ENCODE results near the gene CDC34. TPM values are rescaled to one million over a fixed set of nuclear protein-coding genes. Genes with fewer than 3 reads are reported as not detected.

CDC34 gene
- 10 to 100 TPM; 58.7 to 60.1 TPM for total RNA-seq

DNA sequence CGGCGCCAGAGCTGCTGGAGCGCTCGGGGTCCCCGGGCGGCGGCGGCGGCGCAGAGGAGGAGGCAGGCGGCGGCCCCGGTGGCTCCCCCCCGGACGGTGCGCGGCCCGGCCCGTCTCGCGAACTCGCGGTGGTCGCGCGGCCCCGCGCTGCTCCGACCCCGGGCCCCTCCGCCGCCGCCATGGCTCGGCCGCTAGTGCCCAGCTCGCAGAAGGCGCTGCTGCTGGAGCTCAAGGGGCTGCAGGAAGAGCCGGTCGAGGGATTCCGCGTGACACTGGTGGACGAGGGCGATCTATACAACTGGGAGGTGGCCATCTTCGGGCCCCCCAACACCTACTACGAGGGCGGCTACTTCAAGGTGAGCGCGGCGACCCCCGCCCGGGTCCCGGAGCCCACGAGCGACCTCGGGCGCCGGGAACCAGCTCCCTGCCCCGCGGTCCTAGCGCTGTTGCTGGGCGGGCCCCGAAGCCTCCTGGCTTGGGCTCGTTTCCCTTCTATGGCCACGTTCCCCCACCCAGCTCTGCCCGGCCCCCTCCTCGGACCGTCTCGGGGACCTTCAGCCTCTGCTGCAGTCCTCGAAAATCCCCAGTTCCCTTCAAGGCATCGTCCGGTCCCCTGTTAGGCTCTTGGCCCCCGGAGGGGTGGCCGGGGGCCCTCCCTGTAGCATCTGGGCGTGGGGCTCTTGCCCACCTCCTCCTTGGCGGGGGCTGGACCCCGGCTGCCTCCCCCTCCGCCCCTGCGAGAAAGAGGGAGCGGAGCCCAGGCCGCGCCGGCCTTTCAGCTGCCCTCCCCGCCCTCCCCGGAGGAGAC lies at the start of gene CDC34:
Gene CDC34 (plus strand): TSS at position 8 of the 808 bp plus-strand sequence. CDS start 172 bp downstream, at position 180.
- ChIA-PET POLR2A (interaction anchor here (0.6 to 2.6 kb wide), 11 partner anchors 11 to 122 kb away, joined by 3 to 13 read pairs (median 4); partner anchors contain the start of genes BSG and GZMM), CTCF (interaction anchor here (0.8 to 2.3 kb wide), 10 partner anchors 10 to 131 kb away, joined by 3 to 9 read pairs (median 4); partner anchors contain the start of gene RNF126)

- CTCF ChIA-PET: no interaction called here
- POLR2A ChIA-PET: interaction anchor here (0.7 kb wide), 1 partner anchor 107 kb away, joined by 7 read pairs; no protein-coding TSS in a partner anchor
These were observed 49.1 kb upstream of the CDC34 start for GRCh38 chr19:482186-483041.

DNA sequence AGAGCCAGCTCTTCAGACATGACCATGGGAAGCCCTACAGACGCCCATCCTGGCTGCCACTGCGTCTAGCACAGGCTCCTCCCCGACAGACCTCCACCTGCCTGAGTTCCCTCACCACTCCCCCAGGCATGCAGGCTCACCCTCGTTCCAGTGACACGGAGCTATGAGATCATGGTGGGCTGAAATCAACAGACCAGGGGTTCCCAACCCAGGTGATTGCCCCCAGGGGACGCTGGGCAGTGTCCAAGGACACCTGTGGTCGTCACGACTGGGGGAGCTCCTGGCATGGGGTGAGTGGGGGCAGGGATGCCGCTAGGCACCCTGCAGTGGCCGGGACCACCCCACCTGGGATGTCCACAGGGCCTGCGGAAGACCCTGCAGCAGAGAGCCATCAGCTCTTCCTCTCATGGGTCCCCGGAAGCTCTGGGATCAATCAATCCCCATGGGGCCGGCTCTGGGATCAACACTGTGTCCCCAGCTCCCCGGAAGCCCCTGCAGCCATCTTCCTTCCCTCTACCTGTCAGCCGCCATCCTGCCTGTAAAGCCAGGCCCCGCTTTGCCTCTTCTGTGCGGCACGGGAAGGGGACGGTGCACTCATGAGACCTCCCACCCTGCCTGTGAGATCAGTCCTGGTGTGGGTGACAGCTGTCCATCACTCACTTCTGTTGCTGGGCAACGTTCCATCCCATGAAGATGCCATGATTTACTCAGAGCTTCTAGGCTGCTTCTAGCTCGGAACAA lies 48.1 kb upstream of the CDC34 start:
- POLR2A ChIA-PET: no interaction called here
- CTCF ChIA-PET: interaction anchor here (0.6 kb wide), 1 partner anchor 899 kb away, joined by 5 read pairs; no protein-coding TSS in a partner anchor

GRCh38 chr19:484494-484893 lies 47.1 kb upstream of the CDC34 start:
- POLR2A ChIA-PET: no interaction called here
- CTCF ChIA-PET: no interaction called here

- CTCF ChIA-PET: no interaction called here
- POLR2A ChIA-PET: no interaction called here
These were observed 46.5 kb upstream of the CDC34 start for GRCh38 chr19:485077-485476.

- CTCF ChIA-PET: interaction anchor here (0.8 kb wide), 1 partner anchor 21 kb away, joined by 3 read pairs; no protein-coding TSS in a partner anchor
- POLR2A ChIA-PET: no interaction called here
These were observed 45.9 kb upstream of the CDC34 start for GRCh38 chr19:485583-486236.

DNA sequence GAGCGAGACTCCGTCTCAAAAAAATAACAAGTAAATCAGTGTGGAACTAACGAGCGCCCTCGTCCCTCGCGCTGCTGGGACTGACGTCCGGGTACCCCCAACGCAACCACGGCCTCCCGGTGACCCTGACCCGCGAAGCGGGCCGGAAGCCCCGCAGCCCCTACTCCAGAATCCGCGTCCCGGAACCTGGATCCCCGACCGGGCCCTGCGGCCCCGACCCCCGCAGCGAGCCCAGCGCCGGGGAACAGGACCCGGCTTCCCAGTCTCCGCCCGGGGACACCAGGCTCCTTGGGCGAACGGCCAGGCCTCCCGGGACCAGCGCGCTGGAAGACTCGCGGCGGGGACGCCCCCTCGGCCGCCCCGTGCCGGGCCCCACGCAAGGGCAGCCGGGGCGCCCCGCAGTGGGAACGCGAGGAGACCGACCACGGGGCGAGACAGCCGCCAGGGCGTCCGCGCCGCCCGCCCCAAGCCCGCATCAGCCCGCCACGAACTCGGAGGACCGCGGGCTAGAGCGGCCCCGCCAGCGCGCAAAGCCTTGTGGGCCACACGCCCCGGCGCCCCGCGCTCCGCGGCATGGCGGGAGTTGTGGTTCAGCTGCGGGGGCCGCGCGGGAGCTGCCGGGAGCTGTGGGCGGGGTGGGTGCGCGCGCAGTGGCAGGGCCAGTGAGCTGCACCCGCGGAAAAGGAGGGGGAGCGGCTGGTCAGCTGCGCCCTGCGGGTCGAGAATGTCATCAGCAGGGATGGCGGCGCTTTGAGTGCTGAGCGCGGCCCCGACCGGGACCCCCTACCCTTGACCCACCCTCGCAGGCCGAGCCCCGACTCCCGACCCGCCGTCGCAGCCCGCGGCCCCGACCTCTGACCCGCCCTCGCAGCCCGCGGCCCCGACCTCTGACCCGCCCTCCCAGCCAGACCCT lies 42.8 kb upstream of the CDC34 start:
- CTCF ChIA-PET: interaction anchor here (1.0 to 1.6 kb wide), 2 partner anchors 18 to 22 kb away, joined by 4 to 6 read pairs; no protein-coding TSS in a partner anchor
- POLR2A ChIA-PET: interaction anchor here (0.5 to 0.8 kb wide), 2 partner anchors 18 to 66 kb away, joined by 3 to 11 read pairs; partner anchors contain the start of gene TPGS1

DNA sequence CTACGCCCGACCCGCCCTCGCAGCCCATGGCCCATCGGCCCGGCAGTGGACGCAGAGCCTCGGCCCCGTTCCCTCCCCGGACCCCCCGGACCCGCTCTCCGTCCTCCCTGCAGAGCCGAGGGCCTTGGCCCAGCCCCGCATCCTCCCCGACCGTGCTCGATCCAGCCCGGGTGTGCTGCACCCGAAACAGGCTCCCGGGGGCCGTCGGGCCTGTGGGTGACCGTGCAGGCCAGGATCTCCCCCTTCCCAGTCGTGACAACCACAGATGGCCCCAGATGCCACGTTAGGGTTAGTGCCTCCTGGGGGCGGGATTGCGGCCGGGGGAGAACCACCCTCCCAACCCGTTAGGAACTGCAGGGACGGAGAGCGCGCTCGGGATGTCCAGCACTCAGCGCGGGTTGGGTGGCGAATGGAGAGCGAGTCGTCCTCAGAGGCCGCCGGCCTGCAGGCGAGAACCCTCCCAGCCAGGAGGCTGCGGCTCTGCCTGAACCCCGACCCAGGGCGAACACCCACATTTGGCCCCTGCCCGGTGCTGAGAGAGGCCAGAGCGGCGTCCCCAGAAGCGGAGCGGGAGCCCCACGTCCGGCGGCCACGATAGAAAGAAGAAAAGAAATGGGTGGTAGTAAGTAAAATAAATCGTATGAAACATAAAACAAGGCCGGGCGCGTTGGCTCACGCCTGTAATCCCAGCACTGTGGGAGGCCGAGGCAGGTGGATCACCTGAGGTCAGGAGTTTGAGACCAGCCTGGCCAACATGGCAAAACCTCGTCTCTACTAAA lies 42.0 kb upstream of the CDC34 start:
- ChIA-PET CTCF (interaction anchor here (0.8 to 1.9 kb wide), 4 partner anchors 17 to 21 kb away, joined by 3 to 9 read pairs (median 5); no protein-coding TSS in a partner anchor), POLR2A (interaction anchor here (0.5 to 0.8 kb wide), 2 partner anchors 17 to 65 kb away, joined by 3 to 11 read pairs; partner anchors contain the start of gene TPGS1)

GRCh38 chr19:491146-491741 lies 40.3 kb upstream of the CDC34 start:
- POLR2A ChIA-PET: no interaction called here
- CTCF ChIA-PET: interaction anchor here (1.9 kb wide), 1 partner anchor 20 kb away, joined by 9 read pairs; no protein-coding TSS in a partner anchor

- CTCF ChIA-PET: no interaction called here
- POLR2A ChIA-PET: no interaction called here
These were observed 39.4 kb upstream of the CDC34 start for GRCh38 chr19:492091-492531.

DNA sequence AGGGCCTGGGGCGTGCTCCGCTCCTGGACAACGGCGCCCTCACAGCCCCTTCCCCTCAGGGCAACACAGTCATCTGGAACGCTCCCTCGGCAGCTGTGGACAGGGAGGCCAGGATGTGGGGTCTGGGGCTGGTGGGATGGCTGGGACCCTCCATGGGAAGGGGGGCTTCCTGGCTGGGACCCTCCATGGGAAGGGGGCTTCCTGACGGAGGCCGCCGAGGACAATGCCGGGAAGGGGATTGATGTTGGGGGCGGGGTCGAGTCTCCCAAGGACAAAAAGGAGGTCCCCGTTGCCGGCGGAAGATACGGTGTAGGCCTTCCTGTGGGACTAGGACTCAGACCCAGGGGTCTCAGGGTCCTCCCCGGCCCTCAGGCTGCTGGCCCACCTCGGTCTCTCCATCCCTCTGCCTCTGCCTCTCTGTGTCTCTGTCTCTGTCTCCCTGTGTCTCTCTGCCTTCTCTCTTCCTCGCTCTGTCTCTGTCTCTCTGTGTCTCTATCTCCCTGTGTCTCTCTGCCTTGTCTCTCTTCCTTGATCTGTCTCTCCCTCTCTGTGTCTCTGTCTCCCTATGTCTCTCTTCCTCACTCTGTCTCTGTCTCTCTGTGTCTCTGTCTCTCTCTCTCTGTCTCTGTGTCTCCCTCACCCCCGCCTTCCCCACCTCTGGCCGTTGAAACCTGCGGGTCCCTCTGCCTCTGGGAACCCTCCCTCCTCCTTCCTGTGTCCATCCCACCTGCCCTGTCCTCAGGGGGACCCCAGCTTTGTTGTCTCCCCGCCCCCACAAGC lies 38.0 kb upstream of the CDC34 start:
- CTCF ChIA-PET: interaction anchor here (2.2 to 2.4 kb wide), 2 partner anchors 13 to 17 kb away, joined by 6 to 11 read pairs; partner anchors contain the start of gene TPGS1
- POLR2A ChIA-PET: no interaction called here

- POLR2A ChIA-PET: no interaction called here
These were observed 37.1 kb upstream of the CDC34 start for GRCh38 chr19:494171-495080.

GRCh38 chr19:495081-495401 lies 36.5 kb upstream of the CDC34 start:
- CTCF ChIA-PET: interaction anchor here (1.7 to 2.4 kb wide), 3 partner anchors 10 to 15 kb away, joined by 3 to 11 read pairs (median 6); partner anchors contain the start of gene TPGS1

More at GRCh38 chr19:494171-495080, 37.1 kb upstream of the CDC34 start:
- CTCF ChIA-PET: interaction anchor here (2.2 to 2.4 kb wide), 2 partner anchors 12 to 16 kb away, joined by 6 to 11 read pairs; partner anchors contain the start of gene TPGS1

GRCh38 chr19:495402-496111 lies 36.0 kb upstream of the CDC34 start:
- CTCF ChIA-PET: interaction anchor here (1.7 to 2.4 kb wide), 3 partner anchors 10 to 15 kb away, joined by 3 to 11 read pairs (median 6); partner anchors contain the start of gene TPGS1
- POLR2A ChIA-PET: no interaction called here

More at GRCh38 chr19:495081-495401, 36.5 kb upstream of the CDC34 start:
- POLR2A ChIA-PET: no interaction called here
